CD14-positive monocyte (primary cell): ENCODE data around the gene TMEM175. TPM values are rescaled to one million over a fixed set of nuclear protein-coding genes. Genes with fewer than 3 reads are reported as not detected.

ENCODE experiments used
- DNase-seq, 3 donors: peaks; one replicate each; pipeline ENCODE4 v3.0.0-alpha.2; 2011 to 2022
- H2AFZ ChIP-seq: 2 replicates; pipeline ENCODE4 v1.6.0; 2012; ENCODE audit warnings: mild to moderate bottlenecking, low read depth, low read length, inconsistent platforms; ENCODE audit not compliant: insufficient read depth, poor library complexity, severe bottlenecking
- H3K27ac ChIP-seq, 2 donors: 1 replicate in 1 of 2; 2 replicates in 1 of 2; pipeline ENCODE4 v1.5.1; 2012 to 2013; ENCODE audit warnings: low read length in 2 of 2, control low read depth in 1 of 2, inconsistent platforms in 1 of 2, low read depth in 1 of 2, mild to moderate bottlenecking in 1 of 2
- H3K27me3 ChIP-seq, 2 donors: one replicate each; pipeline versions ENCODE4 v1.6.0 to v1.6.1; 2011 to 2013; ENCODE audit warnings: low read length in 2 of 2; ENCODE audit not compliant: control insufficient read depth in 2 of 2, insufficient read depth in 2 of 2
- H3K36me3 ChIP-seq, 2 donors: replicated peaks in 1 of 2; 1 replicate in 1 of 2; 2 replicates in 1 of 2; pipeline versions ENCODE4 v1.5.1 to v1.6.1; 2012 to 2013; ENCODE audit warnings: low read length in 2 of 2, control low read depth in 1 of 2, inconsistent platforms in 1 of 2, mild to moderate bottlenecking in 1 of 2; ENCODE audit not compliant: insufficient read depth in 2 of 2, control insufficient read depth in 1 of 2
- H3K4me1 ChIP-seq, 2 donors: 1 replicate in 1 of 2; 2 replicates in 1 of 2; pipeline versions ENCODE4 v1.5.1 to v1.6.1; 2012 to 2013; ENCODE audit warnings: low read length in 2 of 2, control low read depth in 1 of 2, inconsistent platforms in 1 of 2, mild to moderate bottlenecking in 1 of 2, moderate library complexity in 1 of 2; ENCODE audit not compliant: insufficient read depth in 2 of 2, control insufficient read depth in 1 of 2
- H3K4me2 ChIP-seq: replicated peaks from 2 replicates; pipeline ENCODE3; 2012; ENCODE audit warnings: low read length, moderate library complexity, mild to moderate bottlenecking; ENCODE audit not compliant: poor library complexity, severe bottlenecking; ENCODE audit errors: extremely low read depth
- H3K4me3 ChIP-seq, 3 experiments: fragments of 200-600 bp in 1 of 3; sonication (generic) in 1 of 3; replicated peaks in 1 of 3; 1 replicate in 2 of 3; 2 replicates in 1 of 3; pipeline ENCODE4 v1.5.1; 2011 to 2013; ENCODE audit warnings: low read length in 3 of 3, mild to moderate bottlenecking in 3 of 3, control low read depth in 2 of 3, low read depth in 2 of 3, inconsistent platforms in 1 of 3, moderate library complexity in 1 of 3
- H3K79me2 ChIP-seq: 2 replicates; pipeline ENCODE4 v1.6.0; 2012; ENCODE audit warnings: mild to moderate bottlenecking, control low read depth, inconsistent platforms, low read length, moderate library complexity; ENCODE audit not compliant: insufficient read depth
- H3K9ac ChIP-seq: 2 replicates; pipeline ENCODE4 v1.6.0; 2017; ENCODE audit warnings: low read length, mild to moderate bottlenecking; ENCODE audit not compliant: insufficient read depth, poor library complexity, severe bottlenecking
- H3K9me3 ChIP-seq, 2 donors: replicated peaks in 1 of 2; 1 replicate in 1 of 2; 2 replicates in 1 of 2; pipeline versions ENCODE4 v1.5.1 to v1.6.1; 2012 to 2013; ENCODE audit warnings: low read length in 2 of 2, control low read depth in 1 of 2; ENCODE audit not compliant: control insufficient read depth in 1 of 2, insufficient read depth in 1 of 2
- H4K20me1 ChIP-seq: 2 replicates; pipeline ENCODE4 v1.6.0; 2012; ENCODE audit warnings: mild to moderate bottlenecking, low read length, control low read depth, moderate library complexity; ENCODE audit not compliant: insufficient read depth
- H3K27ac Mint-ChIP-seq, 7 donors: one replicate each; pipeline ENCODE4 v1.8.0; 2020; ENCODE audit warnings: mild to moderate bottlenecking in 7 of 7, mixed read lengths in 7 of 7, moderate library complexity in 6 of 7, inconsistent platforms in 2 of 7
- H3K27me3 Mint-ChIP-seq, 3 donors: one replicate each; pipeline ENCODE4 v1.8.0; 2021 to 2022; ENCODE audit warnings: low read depth in 3 of 3, mild to moderate bottlenecking in 3 of 3, mixed read lengths in 3 of 3, moderate library complexity in 3 of 3, inconsistent platforms in 1 of 3
- H3K36me3 Mint-ChIP-seq, 2 donors: one replicate each; pipeline ENCODE4 v1.8.0; 2020; ENCODE audit warnings: mixed read lengths in 2 of 2, inconsistent platforms in 1 of 2, mild to moderate bottlenecking in 1 of 2
- H3K4me1 Mint-ChIP-seq: one replicate; pipeline ENCODE4 v1.8.0; 2020; ENCODE audit warnings: mild to moderate bottlenecking, mixed read lengths
- H3K4me3 Mint-ChIP-seq, 2 donors: one replicate each; pipeline ENCODE4 v1.8.0; 2020; ENCODE audit warnings: mild to moderate bottlenecking in 2 of 2, mixed read lengths in 2 of 2, moderate library complexity in 1 of 2
- H3K9me3 Mint-ChIP-seq, 7 donors: one replicate each; pipeline ENCODE4 v1.8.0; 2020 to 2022; ENCODE audit warnings: mixed read lengths in 7 of 7, mild to moderate bottlenecking in 6 of 7, moderate library complexity in 6 of 7, inconsistent platforms in 2 of 7
- CTCF ChIP-seq: fragments of 200-600 bp; IDR thresholded peaks from one replicate; pipeline ENCODE4 v1.8.0; 2022; ENCODE audit warnings: antibody characterized with exemption, mild to moderate bottlenecking
- WGBS: methylation state at CpG from one replicate; pipeline ENCODE4 v1.1.5; 2013; ENCODE audit warnings: missing lambda C conversion rate; ENCODE audit not compliant: insufficient coverage; 5-methylcytosine and 5-hydroxymethylcytosine counted together
- intact Hi-C, 2 donors: fragments of 100-400 bp; cut with micrococcal nuclease; formaldehyde crosslinking; loops; one replicate each; pipeline versions ENCODE4 v1.15.0 to v1.15.1; 2023
- polyA plus RNA-seq, 3 donors: library from polyadenylated mRNA; depleted of rRNA in 1 of 3; unstranded in 2 of 3; stranded (reverse) in 1 of 3; fragments of 300-500 nt in 2 of 3; fragments of >200 nt in 1 of 3; fragmentation: Illumina TruSeq in 2 of 3; gene quantifications; 1 replicate in 2 of 3; 2 replicates in 1 of 3; pipeline ENCODE4 v1.2.3, GENCODE V29; 2012 to 2021

The TMEM175 gene
- polyA plus RNA-seq, 3 donors: 18.9 to 216 (median 20.7) TPM

DNA sequence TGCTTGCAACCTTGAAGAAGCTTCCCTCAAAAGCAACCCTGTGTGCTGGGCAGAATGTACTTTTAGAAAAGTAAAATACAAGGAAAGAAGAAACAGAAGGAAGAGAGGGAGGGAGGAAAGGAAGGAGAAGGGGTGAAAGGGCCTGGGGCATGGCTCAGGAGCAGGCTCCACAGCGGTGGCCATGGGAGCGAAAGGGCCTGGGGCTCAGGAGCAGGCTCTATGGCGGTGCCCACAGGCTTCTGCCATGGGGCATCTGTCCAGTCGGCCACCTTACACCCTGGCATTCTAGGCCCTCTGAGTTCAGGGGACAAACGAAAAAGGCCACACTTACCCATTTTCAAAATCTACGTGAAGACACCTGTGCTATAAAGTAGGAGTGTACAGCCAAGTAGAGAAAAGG, 31.5 kb upstream of the TMEM175 start:
- Mint-ChIP-seq H3K27me3 (no peaks in the 10 kb centered on the region), H3K36me3 (peaks cover 55 to 93% of the 10 kb centered on the region in 2 donors), H3K9me3 (peaks cover 0 to 4% (median 0%) of the 10 kb centered on the region in 7 donors), H3K4me3 (no peak overlapping the region), H3K4me1 (no peaks in the 10 kb centered on the region), H3K27ac (peak overlapping the region in 2 of 7 donors; percentile 27 to 40)
- no peak overlapping the region for H2AFZ ChIP-seq
- 93% methylated on average over 3 of the region's 6 CpGs for WGBS
- H3K36me3 ChIP-seq: peaks cover 74 to 98% of the 10 kb centered on the region in 2 donors
- no peaks in the 10 kb centered on the region for H3K9me3 ChIP-seq
- TF ChIP-seq CTCF: no peak
- intact Hi-C loops: no loop called here
- no peaks in the 10 kb centered on the region for H3K4me1 ChIP-seq
- no peak overlapping the region for H3K9ac ChIP-seq
- no peak for DNase-seq
- H3K27ac ChIP-seq: no peak overlapping the region
- H4K20me1 ChIP-seq: peaks cover 95% of the 10 kb centered on the region
- H3K27me3 ChIP-seq: no peaks in the 10 kb centered on the region
- no peak overlapping the region for H3K4me3 ChIP-seq
- peaks cover 34% of the 10 kb centered on the region for H3K79me2 ChIP-seq
- no peak overlapping the region for H3K4me2 ChIP-seq

DNA sequence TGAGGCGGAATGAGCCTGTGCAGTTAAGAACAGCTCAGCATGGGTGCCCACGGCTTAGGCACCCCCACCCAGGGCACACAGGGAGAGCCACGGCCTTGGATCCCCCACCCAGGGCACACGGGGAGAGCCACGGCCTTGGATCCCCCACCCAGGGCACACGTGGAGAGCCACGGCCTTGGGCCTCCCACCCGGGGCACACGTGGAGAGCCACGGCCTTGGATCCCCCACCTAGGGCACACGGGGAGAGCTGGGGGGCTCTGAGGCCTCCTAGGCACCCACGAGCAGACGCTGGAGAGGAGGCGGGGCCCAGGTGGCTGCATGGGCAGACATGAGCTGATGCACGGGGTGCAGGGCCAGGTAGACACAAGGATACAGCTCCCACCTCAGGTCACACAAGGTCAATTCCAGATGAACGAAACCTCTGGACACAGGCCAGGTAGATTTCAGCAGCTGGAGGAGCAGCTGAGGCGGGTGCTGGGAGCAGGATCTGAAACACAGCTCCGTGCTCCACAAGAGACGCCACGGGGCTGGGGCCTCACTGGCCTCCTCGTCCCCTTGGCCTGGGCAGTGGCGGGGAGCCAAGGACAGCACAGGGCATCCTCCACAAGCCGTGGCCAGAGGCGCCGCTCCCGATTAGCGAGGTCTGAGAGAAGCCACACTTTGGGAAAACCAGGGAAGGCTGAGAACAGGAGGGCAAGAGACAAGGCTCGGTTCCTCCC, 30.9 kb upstream of the TMEM175 start:
- H3K27ac Mint-ChIP-seq: peak overlapping the region in 1 of 7 donors; percentile 52

More for the DNA sequence above, 30.9 kb upstream of the TMEM175 start:
- H3K27ac ChIP-seq: no peak overlapping the region
- Mint-ChIP-seq H3K27me3 (no peaks in the 10 kb centered on the region), H3K9me3 (peaks cover 0 to 8% (median under 1%) of the 10 kb centered on the region in 7 donors), H3K4me1 (no peaks in the 10 kb centered on the region), H3K4me3 (no peak overlapping the region), H3K36me3 (peaks cover 52 to 93% of the 10 kb centered on the region in 2 donors)
- H3K9me3 ChIP-seq: peaks cover 0 to 2% of the 10 kb centered on the region in 2 donors
- no peak overlapping the region for H3K9ac ChIP-seq
- no peak for TF ChIP-seq CTCF
- WGBS: 95% methylated on average over 28 of the region's 28 CpGs
- H3K4me1 ChIP-seq: no peaks in the 10 kb centered on the region
- no peak overlapping the region for H3K4me3 ChIP-seq
- peaks cover 97% of the 10 kb centered on the region for H4K20me1 ChIP-seq
- peaks cover 40% of the 10 kb centered on the region for H3K79me2 ChIP-seq
- H3K27me3 ChIP-seq: no peaks in the 10 kb centered on the region
- no peak overlapping the region for H2AFZ ChIP-seq
- no peak for DNase-seq
- H3K36me3 ChIP-seq: peaks cover 74 to 98% of the 10 kb centered on the region in 2 donors
- intact Hi-C loops: no loop called here
- H3K4me2 ChIP-seq: no peak overlapping the region
